Activated CD8-positive, alpha-beta memory T cell treated with anti-CD3 and anti-CD28 coated beads for 4 hours (primary cell): ENCODE measurements around the gene RAB21.
"Not testable (repeated sequence)": the region's sequence is repeated elsewhere in the genome, so short reads cannot be mapped to it uniquely, and the experiment has no call there.

Experiments used
- DNase-seq, 2 donors: peaks; one replicate each; pipeline ENCODE4 v3.0.0-alpha.2; 2020; ENCODE audit warnings: low read depth in 2 of 2

The RAB21 gene

GRCh38 chr12:71797531-71797930, 42.9 kb downstream of the RAB21 start:
- no peak for DNase-seq

GRCh38 chr12:71799106-71799505, 44.4 kb downstream of the RAB21 start:
- DNase-seq = no peak

- no peak for DNase-seq
Observed at GRCh38 chr12:71800177-71800576, 45.5 kb downstream of the RAB21 start.

- DNase-seq = no peak
Observed at GRCh38 chr12:71804505-71804904, 49.8 kb downstream of the RAB21 start.

GRCh38 chr12:71810921-71811320, 56.3 kb downstream of the RAB21 start:
- no peak for DNase-seq

GRCh38 chr12:71815242-71815641, 60.6 kb downstream of the RAB21 start:
- DNase-seq = not testable (repeated sequence)

- not testable (repeated sequence) for DNase-seq
Observed at GRCh38 chr12:71822088-71822487, 67.4 kb downstream of the RAB21 start.

- no peak for DNase-seq
Observed at GRCh38 chr12:71828813-71829212, 74.2 kb downstream of the RAB21 start.

GRCh38 chr12:71837356-71837755, 82.7 kb downstream of the RAB21 start:
- DNase-seq = no peak

- no peak for DNase-seq
Observed at GRCh38 chr12:71838231-71838630, 83.6 kb downstream of the RAB21 start.

- DNase-seq = no peak
Observed at GRCh38 chr12:71838676-71839075, 84.0 kb downstream of the RAB21 start.

GRCh38 chr12:71840231-71840847, 85.7 kb downstream of the RAB21 start:
- DNase-seq = no peak

GRCh38 chr12:71846322-71846940, 91.8 kb downstream of the RAB21 start:
- DNase-seq = no peak

GRCh38 chr12:71848212-71848611, 93.5 kb downstream of the RAB21 start:
- DNase-seq = no peak

- DNase-seq = no peak
Observed at GRCh38 chr12:71849109-71849851, 94.6 kb downstream of the RAB21 start.
